Measurements from ENCODE around the gene CALN1.

The CALN1 gene

GRCh38 chr7:71808115-71808514 lies 604.0 kb downstream of the CALN1 start:
- Histone ChIP-seq H3K27ac (replicated peaks; ENCODE audit: low read length) (no peak overlapping the region), H2AFZ (ENCODE audit: low read length) (no peak overlapping the region), H3K4me3 (ENCODE audit: low read length in 2 of 2) (no peak overlapping the region), H2BK12ac (ENCODE audit: low read length) (no peak overlapping the region), H4K8ac (ENCODE audit: low read depth, low read length) (no peak overlapping the region), H3K9me3 (replicated peaks in 1 of 2; ENCODE audit: control insufficient read depth in 2 of 2, insufficient read depth in 1 of 2, low read depth in 1 of 2, low read length in 2 of 2) (peaks cover 0 to 4% of the 10 kb centered on the region in 2 donors), H4K91ac (ENCODE audit: low read depth, low read length, poor library complexity) (no peak overlapping the region), H3K9ac (ENCODE audit: low read depth, low read length, poor library complexity) (no peak overlapping the region), H3K36me3 (replicated peaks in 1 of 2; ENCODE audit: control insufficient read depth in 2 of 2, insufficient read depth in 2 of 2, low read length in 2 of 2) (no peaks in the 10 kb centered on the region), H3K14ac (ENCODE audit: low read length) (no peak overlapping the region), H2BK120ac (ENCODE audit: low read depth, low read length) (no peak overlapping the region), H3K79me1 (ENCODE audit: low read depth, low read length) (no peaks in the 10 kb centered on the region), H3K27me3 (ENCODE audit: control insufficient read depth in 3 of 3, insufficient read depth in 3 of 3, low read depth in 1 of 3, low read length in 3 of 3) (no peaks in the 10 kb centered on the region), H2BK15ac (ENCODE audit: low read length) (no peak overlapping the region), H3K23ac (ENCODE audit: low read depth, low read length, poor library complexity) (no peak overlapping the region), H3K4ac (ENCODE audit: low read length) (no peak overlapping the region), H3K4me1 (ENCODE audit: control insufficient read depth in 2 of 2, insufficient read depth in 1 of 2, low read depth in 1 of 2, low read length in 2 of 2) (peaks cover 0 to 2% of the 10 kb centered on the region in 2 donors), H3K4me2 (ENCODE audit: insufficient read depth, low read length, poor library complexity, severe bottlenecking) (no peak overlapping the region), H3K18ac (ENCODE audit: low read length) (no peak overlapping the region), H2AK5ac (ENCODE audit: low read depth, low read length) (no peak overlapping the region), H2BK5ac (ENCODE audit: low read length) (no peak overlapping the region)
- no peak for DNase-seq (ENCODE audit: low spot score)
- no CpG with 5 or more reads among the region's 1 CpG for WGBS, 2 donors (ENCODE audit: extremely low coverage in 2 of 2, insufficient read length in 2 of 2, insufficient replicate concordance in 1 of 2)

GRCh38 chr7:71804256-71804655 lies 607.9 kb downstream of the CALN1 start:
- DNase-seq (ENCODE audit: low spot score) = no peak
- Histone ChIP-seq H3K4me2 (ENCODE audit: insufficient read depth, low read length, poor library complexity, severe bottlenecking) (no peak overlapping the region), H2BK12ac (ENCODE audit: low read length) (no peak overlapping the region), H3K23ac (ENCODE audit: low read depth, low read length, poor library complexity) (no peak overlapping the region), H3K9ac (ENCODE audit: low read depth, low read length, poor library complexity) (no peak overlapping the region), H2AFZ (ENCODE audit: low read length) (no peak overlapping the region), H3K4me1 (ENCODE audit: control insufficient read depth in 2 of 2, insufficient read depth in 1 of 2, low read depth in 1 of 2, low read length in 2 of 2) (peaks cover 0 to 2% of the 10 kb centered on the region in 2 donors), H3K4ac (ENCODE audit: low read length) (no peak overlapping the region), H3K14ac (ENCODE audit: low read length) (no peak overlapping the region), H3K79me1 (ENCODE audit: low read depth, low read length) (no peaks in the 10 kb centered on the region), H3K36me3 (replicated peaks in 1 of 2; ENCODE audit: control insufficient read depth in 2 of 2, insufficient read depth in 2 of 2, low read length in 2 of 2) (no peaks in the 10 kb centered on the region), H4K8ac (ENCODE audit: low read depth, low read length) (no peak overlapping the region), H3K9me3 (replicated peaks in 1 of 2; ENCODE audit: control insufficient read depth in 2 of 2, insufficient read depth in 1 of 2, low read depth in 1 of 2, low read length in 2 of 2) (peaks cover 0 to 4% of the 10 kb centered on the region in 2 donors), H3K4me3 (ENCODE audit: low read length in 2 of 2) (no peak overlapping the region), H4K91ac (ENCODE audit: low read depth, low read length, poor library complexity) (no peak overlapping the region), H3K27me3 (ENCODE audit: control insufficient read depth in 3 of 3, insufficient read depth in 3 of 3, low read depth in 1 of 3, low read length in 3 of 3) (no peaks in the 10 kb centered on the region), H2BK120ac (ENCODE audit: low read depth, low read length) (no peak overlapping the region), H2BK5ac (ENCODE audit: low read length) (no peak overlapping the region), H3K27ac (replicated peaks; ENCODE audit: low read length) (no peak overlapping the region), H2BK15ac (ENCODE audit: low read length) (no peak overlapping the region), H3K18ac (ENCODE audit: low read length) (no peak overlapping the region), H2AK5ac (ENCODE audit: low read depth, low read length) (no peak overlapping the region)
- WGBS, 2 donors (ENCODE audit: extremely low coverage in 2 of 2, insufficient read length in 2 of 2, insufficient replicate concordance in 1 of 2) = no CpG with 5 or more reads among the region's 3 CpGs

- no peak overlapping the region for H3K18ac ChIP-seq (ENCODE audit: low read length)
- no peak overlapping the region for H3K4me2 ChIP-seq (ENCODE audit: insufficient read depth, low read length, poor library complexity, severe bottlenecking)
- H3K27ac ChIP-seq (replicated peaks; ENCODE audit: low read length) = no peak overlapping the region
- H3K14ac ChIP-seq (ENCODE audit: low read length) = no peak overlapping the region
- WGBS, 2 donors (ENCODE audit: extremely low coverage in 2 of 2, insufficient read length in 2 of 2, insufficient replicate concordance in 1 of 2) = no CpG with 5 or more reads among the region's 4 CpGs
- H3K4me1 ChIP-seq (ENCODE audit: control insufficient read depth in 2 of 2, insufficient read depth in 1 of 2, low read depth in 1 of 2, low read length in 2 of 2) = no peaks in the 10 kb centered on the region
- H2BK5ac ChIP-seq (ENCODE audit: low read length) = no peak overlapping the region
- no peak overlapping the region for H2AK5ac ChIP-seq (ENCODE audit: low read depth, low read length)
- H2BK15ac ChIP-seq (ENCODE audit: low read length) = no peak overlapping the region
- no peaks in the 10 kb centered on the region for H3K36me3 ChIP-seq (replicated peaks in 1 of 2; ENCODE audit: control insufficient read depth in 2 of 2, insufficient read depth in 2 of 2, low read length in 2 of 2)
- no peak overlapping the region for H3K23ac ChIP-seq (ENCODE audit: low read depth, low read length, poor library complexity)
- H2BK12ac ChIP-seq (ENCODE audit: low read length) = no peak overlapping the region
- peaks cover 0 to 3% of the 10 kb centered on the region in 2 donors for H3K9me3 ChIP-seq (replicated peaks in 1 of 2; ENCODE audit: control insufficient read depth in 2 of 2, insufficient read depth in 1 of 2, low read depth in 1 of 2, low read length in 2 of 2)
- no peak overlapping the region for H4K91ac ChIP-seq (ENCODE audit: low read depth, low read length, poor library complexity)
- no peaks in the 10 kb centered on the region for H3K79me1 ChIP-seq (ENCODE audit: low read depth, low read length)
- DNase-seq (ENCODE audit: low spot score) = no peak
- no peak overlapping the region for H3K4me3 ChIP-seq (ENCODE audit: low read length in 2 of 2)
- H3K27me3 ChIP-seq (ENCODE audit: control insufficient read depth in 3 of 3, insufficient read depth in 3 of 3, low read depth in 1 of 3, low read length in 3 of 3) = no peaks in the 10 kb centered on the region
- no peak overlapping the region for H2BK120ac ChIP-seq (ENCODE audit: low read depth, low read length)
- H3K4ac ChIP-seq (ENCODE audit: low read length) = no peak overlapping the region
- no peak overlapping the region for H3K9ac ChIP-seq (ENCODE audit: low read depth, low read length, poor library complexity)
- no peak overlapping the region for H4K8ac ChIP-seq (ENCODE audit: low read depth, low read length)
- H2AFZ ChIP-seq (ENCODE audit: low read length) = no peak overlapping the region
Observed at GRCh38 chr7:71801976-71802375, 610.2 kb downstream of the CALN1 start.

GRCh38 chr7:71800321-71800720 lies 611.8 kb downstream of the CALN1 start:
- Histone ChIP-seq H2BK15ac (ENCODE audit: low read length) (no peak overlapping the region), H3K9me3 (replicated peaks in 1 of 2; ENCODE audit: control insufficient read depth in 2 of 2, insufficient read depth in 1 of 2, low read depth in 1 of 2, low read length in 2 of 2) (no peaks in the 10 kb centered on the region), H3K4me1 (ENCODE audit: control insufficient read depth in 2 of 2, insufficient read depth in 1 of 2, low read depth in 1 of 2, low read length in 2 of 2) (no peaks in the 10 kb centered on the region), H3K4me3 (ENCODE audit: low read length in 2 of 2) (no peak overlapping the region), H3K18ac (ENCODE audit: low read length) (no peak overlapping the region), H2AK5ac (ENCODE audit: low read depth, low read length) (no peak overlapping the region), H2BK120ac (ENCODE audit: low read depth, low read length) (no peak overlapping the region), H4K91ac (ENCODE audit: low read depth, low read length, poor library complexity) (no peak overlapping the region), H3K27ac (replicated peaks; ENCODE audit: low read length) (no peak overlapping the region), H2AFZ (ENCODE audit: low read length) (no peak overlapping the region), H3K4ac (ENCODE audit: low read length) (no peak overlapping the region), H3K4me2 (ENCODE audit: insufficient read depth, low read length, poor library complexity, severe bottlenecking) (no peak overlapping the region), H3K36me3 (replicated peaks in 1 of 2; ENCODE audit: control insufficient read depth in 2 of 2, insufficient read depth in 2 of 2, low read length in 2 of 2) (no peaks in the 10 kb centered on the region), H3K14ac (ENCODE audit: low read length) (no peak overlapping the region), H2BK5ac (ENCODE audit: low read length) (no peak overlapping the region), H3K9ac (ENCODE audit: low read depth, low read length, poor library complexity) (no peak overlapping the region), H3K23ac (ENCODE audit: low read depth, low read length, poor library complexity) (no peak overlapping the region), H2BK12ac (ENCODE audit: low read length) (no peak overlapping the region), H4K8ac (ENCODE audit: low read depth, low read length) (no peak overlapping the region), H3K27me3 (ENCODE audit: control insufficient read depth in 3 of 3, insufficient read depth in 3 of 3, low read depth in 1 of 3, low read length in 3 of 3) (no peaks in the 10 kb centered on the region), H3K79me1 (ENCODE audit: low read depth, low read length) (no peaks in the 10 kb centered on the region)
- no peak for DNase-seq (ENCODE audit: low spot score)
- no CpG with 5 or more reads among the region's 11 CpGs for WGBS, 2 donors (ENCODE audit: extremely low coverage in 2 of 2, insufficient read length in 2 of 2, insufficient replicate concordance in 1 of 2)
